OCI-LY3 (cell line): Measurements from ENCODE around the gene ERMAP.

Experiments
- EZH2phosphoT487 ChIP-seq: fragments of 200-600 bp; shearing (Covaris generic); IDR thresholded peaks from 2 replicates; pipeline ENCODE4 v1.6.1; 2018; ENCODE audit warnings: antibody characterized with exemption, mixed run types, low read depth
- TF ChIP-seq, protein P1 (sequence below): fragments of 200-600, 300-600 bp; sonication (generic); IDR thresholded peaks from 2 replicates; pipeline ENCODE4 v1.5.1; 2014; ENCODE audit warnings: antibody characterized with exemption, low read length, low read depth

GRCh38 chr1:42886800-42887199 lies 69.9 kb downstream of the ERMAP start:
- TF ChIP-seq, protein P1, sequence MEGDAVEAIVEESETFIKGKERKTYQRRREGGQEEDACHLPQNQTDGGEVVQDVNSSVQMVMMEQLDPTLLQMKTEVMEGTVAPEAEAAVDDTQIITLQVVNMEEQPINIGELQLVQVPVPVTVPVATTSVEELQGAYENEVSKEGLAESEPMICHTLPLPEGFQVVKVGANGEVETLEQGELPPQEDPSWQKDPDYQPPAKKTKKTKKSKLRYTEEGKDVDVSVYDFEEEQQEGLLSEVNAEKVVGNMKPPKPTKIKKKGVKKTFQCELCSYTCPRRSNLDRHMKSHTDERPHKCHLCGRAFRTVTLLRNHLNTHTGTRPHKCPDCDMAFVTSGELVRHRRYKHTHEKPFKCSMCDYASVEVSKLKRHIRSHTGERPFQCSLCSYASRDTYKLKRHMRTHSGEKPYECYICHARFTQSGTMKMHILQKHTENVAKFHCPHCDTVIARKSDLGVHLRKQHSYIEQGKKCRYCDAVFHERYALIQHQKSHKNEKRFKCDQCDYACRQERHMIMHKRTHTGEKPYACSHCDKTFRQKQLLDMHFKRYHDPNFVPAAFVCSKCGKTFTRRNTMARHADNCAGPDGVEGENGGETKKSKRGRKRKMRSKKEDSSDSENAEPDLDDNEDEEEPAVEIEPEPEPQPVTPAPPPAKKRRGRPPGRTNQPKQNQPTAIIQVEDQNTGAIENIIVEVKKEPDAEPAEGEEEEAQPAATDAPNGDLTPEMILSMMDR = no peak
- no peak for TF ChIP-seq EZH2phosphoT487
